Common myeloid progenitor, CD34-positive (primary cell): ENCODE measurements around the gene TRERF1.

Source experiments
- CTCF ChIA-PET: fragments of 350-600 bp; sonication (Branson Sonifier 250); formaldehyde crosslinking; loops from one replicate; lab custom pipeline; 2021; ENCODE audit warnings: antibody characterized with exemption; lab: Charles Lee
- POLR2A ChIA-PET: fragments of 350-600 bp; sonication (Branson Sonifier 250); formaldehyde crosslinking; loops from one replicate; lab custom pipeline; 2021; ENCODE audit warnings: antibody characterized with exemption; lab: Charles Lee
- DNase-seq, 3 donors: peaks; one replicate each; pipeline versions ENCODE4 v3.0.0 to v3.0.0-alpha.2; 2013
- H3K27ac ChIP-seq, 2 experiments: 1 replicate in 1 of 2; 2 replicates in 1 of 2; pipeline ENCODE4 v1.7.0; 2013; ENCODE audit warnings: inconsistent platforms in 2 of 2, low read length in 2 of 2, mild to moderate bottlenecking in 2 of 2, low read depth in 1 of 2, moderate library complexity in 1 of 2; ENCODE audit not compliant: severe bottlenecking in 2 of 2, insufficient read depth in 1 of 2, poor library complexity in 1 of 2
- H3K27me3 ChIP-seq, 5 experiments: replicated peaks in 2 of 5; 1 replicate in 3 of 5; 2 replicates in 2 of 5; pipeline versions ENCODE4 v1.6.1 to v1.7.0; 2013; ENCODE audit warnings: low read length in 4 of 5, mild to moderate bottlenecking in 2 of 5, moderate library complexity in 2 of 5, inconsistent platforms in 1 of 5; ENCODE audit not compliant: insufficient read depth in 5 of 5, control insufficient read depth in 4 of 5
- H3K36me3 ChIP-seq, 4 experiments: 1 replicate in 2 of 4; 2 replicates in 2 of 4; pipeline versions ENCODE4 v1.6.1 to v1.7.0; 2013; ENCODE audit warnings: low read length in 3 of 4, control low read depth in 1 of 4, mild to moderate bottlenecking in 1 of 4; ENCODE audit not compliant: control insufficient read depth in 4 of 4, insufficient read depth in 4 of 4
- H3K4me1 ChIP-seq, 4 experiments: 1 replicate in 3 of 4; 2 replicates in 1 of 4; pipeline versions ENCODE4 v1.6.1 to v1.7.1; 2013; ENCODE audit warnings: low read length in 3 of 4, mild to moderate bottlenecking in 3 of 4, control low read depth in 1 of 4, inconsistent platforms in 1 of 4, moderate library complexity in 1 of 4; ENCODE audit not compliant: control insufficient read depth in 4 of 4, insufficient read depth in 4 of 4; ENCODE audit errors: control extremely low read depth in 1 of 4
- H3K4me3 ChIP-seq, 7 experiments: 1 replicate in 4 of 7; 2 replicates in 3 of 7; pipeline versions ENCODE4 v1.5.1 to v1.7.0; 2013; ENCODE audit warnings: mild to moderate bottlenecking in 7 of 7, low read length in 6 of 7, moderate library complexity in 6 of 7, inconsistent platforms in 2 of 7, low read depth in 2 of 7, control low read depth in 1 of 7; ENCODE audit not compliant: insufficient read depth in 4 of 7, control insufficient read depth in 1 of 7; ENCODE audit errors: extremely low read depth in 1 of 7
- H3K9me3 ChIP-seq, 5 experiments: 1 replicate in 4 of 5; 2 replicates in 1 of 5; pipeline versions ENCODE4 v1.6.1 to v1.7.1; 2013; ENCODE audit warnings: low read length in 4 of 5, mild to moderate bottlenecking in 2 of 5, inconsistent platforms in 1 of 5, low read depth in 1 of 5, moderate library complexity in 1 of 5; ENCODE audit not compliant: control insufficient read depth in 4 of 5, insufficient read depth in 2 of 5; ENCODE audit errors: control extremely low read depth in 1 of 5
- WGBS: methylation state at CpG from one replicate; pipeline ENCODE4 v1.1.5; 2013; ENCODE audit not compliant: insufficient coverage; 5-methylcytosine and 5-hydroxymethylcytosine counted together

Gene TRERF1

DNA sequence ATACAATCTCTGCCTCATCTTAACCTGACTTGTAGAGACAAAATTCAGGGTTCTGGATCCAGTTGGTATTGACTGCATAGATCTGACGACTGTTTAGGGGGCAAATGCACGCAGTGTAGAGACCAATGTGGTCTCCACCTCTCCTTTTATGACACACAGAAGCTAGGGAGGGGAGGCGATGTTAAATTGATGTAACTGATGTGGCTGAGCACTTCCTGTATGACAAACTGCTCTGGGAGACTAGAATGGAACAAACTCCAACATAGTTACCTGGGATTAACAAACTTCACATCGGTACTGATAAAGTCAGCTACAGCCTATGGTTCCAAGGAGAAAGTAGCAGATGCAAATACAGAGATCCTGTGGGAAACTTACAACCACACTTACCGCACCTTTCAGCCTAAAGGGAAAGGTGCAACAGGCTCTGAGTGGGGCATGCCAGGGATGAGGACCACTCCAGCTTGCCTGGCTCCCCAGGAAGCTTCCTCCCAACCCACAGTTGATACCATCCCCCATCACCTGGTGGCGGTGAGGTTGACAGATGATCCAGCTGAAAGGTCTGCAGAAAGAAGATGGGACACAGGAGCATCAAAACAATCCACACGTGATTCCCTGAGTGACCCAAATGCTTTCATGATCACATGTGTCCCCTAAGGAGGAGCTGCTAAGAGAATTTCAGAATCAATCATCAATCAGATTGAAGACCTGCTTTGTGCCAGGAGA, 173.4 kb downstream of the TRERF1 start:
- ChIA-PET POLR2A (no interaction called here), CTCF (interaction anchor here (1.0 to 1.8 kb wide), 3 partner anchors 14 to 76 kb away, joined by 3 to 10 read pairs (median 4); no protein-coding TSS in a partner anchor)
- Histone ChIP-seq H3K27me3 (no peaks in the 10 kb centered on the region), H3K4me1 (peaks cover 3 to 31% (median 16%) of the 10 kb centered on the region in 4 experiments), H3K36me3 (peaks cover 0 to 13% (median 2%) of the 10 kb centered on the region in 4 experiments), H3K27ac (no peak overlapping the region), H3K4me3 (no peak overlapping the region), H3K9me3 (no peaks in the 10 kb centered on the region)
- WGBS, result 100% methylated on average over 4 of the region's 7 CpGs
- no peak for DNase-seq

DNA sequence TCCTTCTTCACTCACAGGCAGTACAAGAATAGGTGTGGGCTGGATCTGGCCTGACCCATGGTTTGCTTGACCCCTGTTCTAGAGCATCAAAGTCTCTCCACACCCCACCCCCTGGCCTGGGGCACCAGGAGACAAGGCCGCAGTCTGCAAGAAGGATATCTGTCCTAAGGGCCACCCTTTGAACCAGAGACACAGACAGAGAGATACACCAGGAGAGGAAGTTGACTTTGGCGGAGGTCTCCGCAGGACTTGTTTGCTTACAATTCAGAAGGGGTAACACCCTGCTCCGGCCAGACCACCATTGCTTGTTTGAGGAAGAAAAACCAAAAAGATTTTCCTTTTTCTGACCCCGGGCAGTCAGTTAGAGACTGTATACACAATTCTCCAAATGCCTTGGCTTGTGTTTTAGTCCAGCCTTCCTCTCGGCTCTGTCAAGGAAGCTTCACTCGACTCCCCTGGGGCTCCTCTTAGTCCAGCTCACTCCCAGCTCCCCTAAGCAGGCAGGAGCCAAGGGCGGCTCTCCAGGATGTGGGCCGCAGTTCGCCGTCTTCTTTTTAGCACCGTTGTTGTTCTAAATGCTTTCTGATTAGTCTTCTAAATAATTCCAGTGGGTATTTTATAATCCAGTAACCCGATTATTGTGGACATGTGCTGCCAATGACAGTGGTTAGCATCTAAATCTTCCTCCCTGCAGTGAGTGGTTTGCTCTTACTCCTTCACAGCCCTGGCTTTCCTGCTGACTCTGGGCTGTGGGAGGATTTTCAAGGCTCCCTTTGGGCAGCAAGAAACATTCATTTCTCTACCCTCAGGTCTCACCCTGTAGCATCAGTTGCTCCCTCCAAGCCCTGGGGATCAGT, 175.5 kb downstream of the TRERF1 start:
- H3K27ac ChIP-seq, result no peak overlapping the region
- no peak overlapping the region for H3K4me3 ChIP-seq
- H3K4me1 ChIP-seq, result peaks cover 0 to 23% (median 14%) of the 10 kb centered on the region in 4 experiments
- DNase-seq, result no peak
- H3K36me3 ChIP-seq, result peaks cover 0 to 13% (median 2%) of the 10 kb centered on the region in 4 experiments
- 98% methylated on average over 9 of the region's 13 CpGs for WGBS
- POLR2A ChIA-PET, result no interaction called here
- CTCF ChIA-PET, result interaction anchor here (0.7 to 1.8 kb wide), 3 partner anchors 12 to 257 kb away, joined by 3 to 10 read pairs (median 3); no protein-coding TSS in a partner anchor
- no peaks in the 10 kb centered on the region for H3K9me3 ChIP-seq
- no peaks in the 10 kb centered on the region for H3K27me3 ChIP-seq

- 98% methylated on average over 10 of the region's 12 CpGs for WGBS
- no peak for DNase-seq
- H3K36me3 ChIP-seq, result peaks cover 0 to 13% (median 2%) of the 10 kb centered on the region in 4 experiments
- peaks cover 0 to 15% (median 12%) of the 10 kb centered on the region in 4 experiments for H3K4me1 ChIP-seq
- H3K4me3 ChIP-seq, result no peak overlapping the region
- no peaks in the 10 kb centered on the region for H3K9me3 ChIP-seq
- CTCF ChIA-PET, result no interaction called here
- H3K27ac ChIP-seq, result no peak overlapping the region
- no peaks in the 10 kb centered on the region for H3K27me3 ChIP-seq
- POLR2A ChIA-PET, result no interaction called here
Observed at GRCh38 chr6:42275376-42276033, 176.2 kb downstream of the TRERF1 start.

DNA sequence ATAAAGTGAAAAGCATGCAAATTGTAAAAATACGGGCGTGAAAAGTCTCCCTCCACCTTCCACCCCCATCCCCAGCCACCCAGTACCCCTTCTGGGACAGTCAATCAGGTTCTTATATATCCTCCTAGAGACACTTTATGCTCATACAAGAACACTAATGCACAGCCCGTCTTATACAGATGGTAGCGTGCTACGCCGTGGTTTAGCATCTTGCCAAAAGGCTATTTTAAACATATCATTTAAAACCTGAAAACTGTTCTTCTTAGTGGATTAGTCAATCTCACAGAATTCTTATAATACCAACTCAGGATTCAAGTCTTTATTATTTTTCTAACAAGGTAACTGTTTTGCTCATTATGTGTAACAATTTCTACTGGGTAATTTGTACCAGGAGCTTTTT, 176.8 kb downstream of the TRERF1 start:
- Histone ChIP-seq H3K9me3 (no peaks in the 10 kb centered on the region), H3K27me3 (no peaks in the 10 kb centered on the region), H3K27ac (no peak overlapping the region), H3K36me3 (peaks cover 0 to 10% (median 2%) of the 10 kb centered on the region in 4 experiments), H3K4me1 (peaks cover 0 to 9% (median 7%) of the 10 kb centered on the region in 4 experiments), H3K4me3 (no peak overlapping the region)
- no peak for DNase-seq
- ChIA-PET CTCF (no interaction called here), POLR2A (no interaction called here)
- WGBS, result 94% methylated on average over 2 of the region's 6 CpGs

GRCh38 chr6:42271834-42272805, 179.6 kb downstream of the TRERF1 start:
- POLR2A ChIA-PET, result no interaction called here
- WGBS, result 93% methylated on average over 5 of the region's 7 CpGs

GRCh38 chr6:42269974-42270510, 181.7 kb downstream of the TRERF1 start:
- CTCF ChIA-PET, result interaction anchor here (1.3 kb wide), 1 partner anchor 278 kb away, joined by 5 read pairs; no protein-coding TSS in a partner anchor
- 93% methylated on average over 2 of the region's 4 CpGs for WGBS
- Histone ChIP-seq H3K9me3 (no peaks in the 10 kb centered on the region), H3K36me3 (peaks cover 0 to 16% (median 11%) of the 10 kb centered on the region in 4 experiments), H3K27me3 (no peaks in the 10 kb centered on the region), H3K4me1 (no peaks in the 10 kb centered on the region), H3K4me3 (no peak overlapping the region), H3K27ac (no peak overlapping the region)
- POLR2A ChIA-PET, result no interaction called here
- no peak for DNase-seq

More at GRCh38 chr6:42271834-42272805, 179.6 kb downstream of the TRERF1 start:
- no peaks in the 10 kb centered on the region for H3K27me3 ChIP-seq
- H3K4me1 ChIP-seq, result no peaks in the 10 kb centered on the region
- H3K27ac ChIP-seq, result no peak overlapping the region
- no peak overlapping the region for H3K4me3 ChIP-seq
- CTCF ChIA-PET, result interaction anchor here (1.1 to 2.1 kb wide), 3 partner anchors 9 to 19 kb away, joined by 3 to 6 read pairs (median 4); no protein-coding TSS in a partner anchor
- H3K36me3 ChIP-seq, result peaks cover 0 to 16% (median 12%) of the 10 kb centered on the region in 4 experiments
- no peaks in the 10 kb centered on the region for H3K9me3 ChIP-seq
- DNase-seq, result no peak
